CD4-positive, alpha-beta memory T cell (primary cell): ENCODE data around the gene SFXN5. TPM values are rescaled to one million over a fixed set of nuclear protein-coding genes. Genes with fewer than 3 reads are reported as not detected.

Experiments
- CTCF ChIA-PET: fragments of 350-600 bp; sonication (Branson Sonifier 250); formaldehyde crosslinking; loops from one replicate; lab custom pipeline; 2021; ENCODE audit warnings: inconsistent platforms; ENCODE audit not compliant: partially characterized antibody; lab: Charles Lee
- POLR2A ChIA-PET: fragments of 350-600 bp; sonication (Branson Sonifier 250); formaldehyde crosslinking; loops from one replicate; lab custom pipeline; 2021; ENCODE audit not compliant: partially characterized antibody; lab: Charles Lee
- DNase-seq, 5 donors: peaks; one replicate each; pipeline versions ENCODE4 v3.0.0 to v3.0.0-alpha.2; 2020 to 2022; ENCODE audit warnings: mixed read lengths in 1 of 5
- H3K27ac ChIP-seq: one replicate; pipeline ENCODE4 v1.7.0; 2013; ENCODE audit warnings: low read depth, low read length
- H3K27me3 ChIP-seq: 2 replicates; pipeline ENCODE4 v1.7.0; 2013; ENCODE audit warnings: mild to moderate bottlenecking, low read length, moderate library complexity; ENCODE audit not compliant: insufficient read depth
- H3K36me3 ChIP-seq: 2 replicates; pipeline ENCODE4 v1.7.0; 2013; ENCODE audit warnings: mild to moderate bottlenecking, low read length, moderate library complexity; ENCODE audit not compliant: insufficient read depth
- H3K4me1 ChIP-seq: 2 replicates; pipeline ENCODE4 v1.7.0; 2013; ENCODE audit warnings: mild to moderate bottlenecking, low read length, moderate library complexity; ENCODE audit not compliant: insufficient read depth
- H3K4me3 ChIP-seq, 2 donors: one replicate each; pipeline ENCODE4 v1.7.0; 2013; ENCODE audit warnings: low read length in 2 of 2, mild to moderate bottlenecking in 1 of 2
- H3K9me3 ChIP-seq, 2 donors: one replicate each; pipeline ENCODE4 v1.7.0; 2013; ENCODE audit warnings: low read length in 2 of 2, control low read depth in 1 of 2; ENCODE audit not compliant: control insufficient read depth in 1 of 2
- H3K27ac Mint-ChIP-seq, 7 donors: one replicate each; pipeline ENCODE4 v1.8.0; 2020 to 2021; ENCODE audit warnings: mixed read lengths in 7 of 7, mild to moderate bottlenecking in 6 of 7, inconsistent platforms in 3 of 7, moderate library complexity in 3 of 7
- H3K27me3 Mint-ChIP-seq, 2 donors: one replicate each; pipeline ENCODE4 v1.8.0; 2020 to 2021; ENCODE audit warnings: mixed read lengths in 2 of 2
- H3K36me3 Mint-ChIP-seq, 2 donors: one replicate each; pipeline ENCODE4 v1.8.0; 2020 to 2021; ENCODE audit warnings: mixed read lengths in 2 of 2, inconsistent platforms in 1 of 2, mild to moderate bottlenecking in 1 of 2
- H3K4me1 Mint-ChIP-seq, 4 donors: one replicate each; pipeline ENCODE4 v1.8.0; 2020 to 2021; ENCODE audit warnings: mixed read lengths in 4 of 4, mild to moderate bottlenecking in 1 of 4
- H3K4me3 Mint-ChIP-seq, 8 donors: one replicate each; pipeline ENCODE4 v1.8.0; 2020 to 2021; ENCODE audit warnings: mixed read lengths in 8 of 8, mild to moderate bottlenecking in 7 of 8, moderate library complexity in 6 of 8, inconsistent platforms in 3 of 8
- H3K9me3 Mint-ChIP-seq, 8 donors: one replicate each; pipeline ENCODE4 v1.8.0; 2020 to 2021; ENCODE audit warnings: mixed read lengths in 8 of 8, mild to moderate bottlenecking in 5 of 8, inconsistent platforms in 3 of 8, moderate library complexity in 1 of 8
- intact Hi-C: fragments of 100-400 bp; cut with micrococcal nuclease; formaldehyde crosslinking; loops from one replicate; pipeline ENCODE4 v1.15.1; 2023
- polyA plus RNA-seq, 2 donors: library from polyadenylated mRNA; unstranded; fragments of 300-500 nt; fragmentation: Illumina TruSeq; gene quantifications; one replicate each; pipeline ENCODE4 v1.2.3, GENCODE V29; 2021
- total RNA-seq, 2 experiments: library from RNA; stranded (reverse); gene quantifications; one replicate each; pipeline ENCODE4 v1.2.3, GENCODE V29; 2021

The SFXN5 gene
- total and polyA plus RNA-seq, 4 experiments from 2014 or later = 0.95 to 10.0 (median 4.1) TPM

GRCh38 chr2:72935611-72935957 is 135.9 kb downstream of the SFXN5 start:
- no peak for DNase-seq
- Histone ChIP-seq H3K4me3 (no peak overlapping the region), H3K27ac (no peak overlapping the region), H3K27me3 (no peaks in the 10 kb centered on the region), H3K36me3 (no peaks in the 10 kb centered on the region), H3K9me3 (no peaks in the 10 kb centered on the region), H3K4me1 (no peaks in the 10 kb centered on the region)
- POLR2A ChIA-PET = no interaction called here
- intact Hi-C loops = no loop called here
- Mint-ChIP-seq H3K27ac (no peak overlapping the region), H3K27me3 (peaks cover 1 to 15% of the 10 kb centered on the region in 2 donors), H3K4me3 (no peak overlapping the region), H3K9me3 (peaks cover 0 to 2% (median 0%) of the 10 kb centered on the region in 8 donors), H3K36me3 (no peaks in the 10 kb centered on the region), H3K4me1 (no peaks in the 10 kb centered on the region)
- CTCF ChIA-PET = interaction anchor here (0.7 kb wide), 1 partner anchor 61 kb away, joined by 3 read pairs; no protein-coding TSS in a partner anchor

GRCh38 chr2:72934683-72935610 is 136.6 kb downstream of the SFXN5 start:
- no peak overlapping the region for H3K27ac Mint-ChIP-seq

GRCh38 chr2:72933646-72934151 is 137.8 kb downstream of the SFXN5 start:
- Histone ChIP-seq H3K27ac (no peak overlapping the region), H3K4me1 (no peaks in the 10 kb centered on the region), H3K27me3 (peaks cover 4% of the 10 kb centered on the region), H3K4me3 (no peak overlapping the region), H3K36me3 (no peaks in the 10 kb centered on the region), H3K9me3 (no peaks in the 10 kb centered on the region)
- peaks cover 0 to 2% (median 0%) of the 10 kb centered on the region in 8 donors for H3K9me3 Mint-ChIP-seq
- CTCF ChIA-PET = no interaction called here
- intact Hi-C loops = no loop called here
- H3K27me3 Mint-ChIP-seq = peaks cover 1 to 15% of the 10 kb centered on the region in 2 donors
- H3K27ac Mint-ChIP-seq = no peak overlapping the region
- POLR2A ChIA-PET = no interaction called here
- DNase-seq = no peak
- no peak overlapping the region for H3K4me3 Mint-ChIP-seq
- H3K4me1 Mint-ChIP-seq = no peaks in the 10 kb centered on the region
- H3K36me3 Mint-ChIP-seq = no peaks in the 10 kb centered on the region

More at GRCh38 chr2:72934683-72935610, 136.6 kb downstream of the SFXN5 start:
- CTCF ChIA-PET = no interaction called here
- no peaks in the 10 kb centered on the region for H3K36me3 Mint-ChIP-seq
- no peak overlapping the region for H3K4me3 Mint-ChIP-seq
- H3K4me3 ChIP-seq = no peak overlapping the region
- no peak for DNase-seq
- POLR2A ChIA-PET = no interaction called here
- no peaks in the 10 kb centered on the region for H3K27me3 ChIP-seq
- no peak overlapping the region for H3K27ac ChIP-seq
- H3K9me3 Mint-ChIP-seq = peaks cover 0 to 2% (median 0%) of the 10 kb centered on the region in 8 donors
- no peaks in the 10 kb centered on the region for H3K4me1 ChIP-seq
- no peaks in the 10 kb centered on the region for H3K36me3 ChIP-seq
- no peaks in the 10 kb centered on the region for H3K4me1 Mint-ChIP-seq
- intact Hi-C loops = no loop called here
- no peaks in the 10 kb centered on the region for H3K9me3 ChIP-seq
- peaks cover 1 to 15% of the 10 kb centered on the region in 2 donors for H3K27me3 Mint-ChIP-seq

GRCh38 chr2:72933207-72933606 is 138.3 kb downstream of the SFXN5 start:
- ChIA-PET POLR2A (no interaction called here), CTCF (no interaction called here)
- intact Hi-C loops = no loop called here
- H3K9me3 Mint-ChIP-seq = peaks cover 0 to 2% (median 0%) of the 10 kb centered on the region in 8 donors
- no peaks in the 10 kb centered on the region for H3K36me3 Mint-ChIP-seq
- no peak overlapping the region for H3K4me3 Mint-ChIP-seq
- Histone ChIP-seq H3K27me3 (peaks cover 4% of the 10 kb centered on the region), H3K9me3 (no peaks in the 10 kb centered on the region), H3K4me3 (no peak overlapping the region), H3K27ac (no peak overlapping the region), H3K36me3 (no peaks in the 10 kb centered on the region), H3K4me1 (no peaks in the 10 kb centered on the region)
- H3K27me3 Mint-ChIP-seq = peaks cover 1 to 15% of the 10 kb centered on the region in 2 donors
- H3K27ac Mint-ChIP-seq = no peak overlapping the region
- H3K4me1 Mint-ChIP-seq = no peaks in the 10 kb centered on the region
- no peak for DNase-seq

GRCh38 chr2:72932805-72933204 is 138.7 kb downstream of the SFXN5 start:
- H3K4me3 ChIP-seq = no peak overlapping the region
- H3K27ac Mint-ChIP-seq = no peak overlapping the region
- no peaks in the 10 kb centered on the region for H3K9me3 ChIP-seq
- CTCF ChIA-PET = no interaction called here
- no peaks in the 10 kb centered on the region for H3K4me1 Mint-ChIP-seq
- no peak overlapping the region for H3K27ac ChIP-seq
- peaks cover 0 to 2% (median 0%) of the 10 kb centered on the region in 8 donors for H3K9me3 Mint-ChIP-seq
- H3K27me3 ChIP-seq = peaks cover 4% of the 10 kb centered on the region
- H3K36me3 Mint-ChIP-seq = no peaks in the 10 kb centered on the region
- DNase-seq = no peak
- H3K4me1 ChIP-seq = no peaks in the 10 kb centered on the region
- no peak overlapping the region for H3K4me3 Mint-ChIP-seq
- peaks cover 1 to 15% of the 10 kb centered on the region in 2 donors for H3K27me3 Mint-ChIP-seq
- no peaks in the 10 kb centered on the region for H3K36me3 ChIP-seq
- POLR2A ChIA-PET = no interaction called here
- intact Hi-C loops = no loop called here

GRCh38 chr2:72932045-72932740 is 139.3 kb downstream of the SFXN5 start:
- no peak for DNase-seq
- H3K9me3 Mint-ChIP-seq = no peaks in the 10 kb centered on the region
- intact Hi-C loops = no loop called here
- POLR2A ChIA-PET = no interaction called here
- no peaks in the 10 kb centered on the region for H3K4me1 Mint-ChIP-seq
- Histone ChIP-seq H3K4me1 (no peaks in the 10 kb centered on the region), H3K4me3 (no peak overlapping the region), H3K27me3 (peaks cover 4% of the 10 kb centered on the region), H3K27ac (no peak overlapping the region), H3K36me3 (no peaks in the 10 kb centered on the region), H3K9me3 (no peaks in the 10 kb centered on the region)
- no peak overlapping the region for H3K4me3 Mint-ChIP-seq
- H3K27me3 Mint-ChIP-seq = peaks cover 1 to 15% of the 10 kb centered on the region in 2 donors
- no peak overlapping the region for H3K27ac Mint-ChIP-seq
- no peaks in the 10 kb centered on the region for H3K36me3 Mint-ChIP-seq
- CTCF ChIA-PET = no interaction called here

- no peak overlapping the region for H3K4me3 ChIP-seq
- intact Hi-C loops = no loop called here
- no peaks in the 10 kb centered on the region for H3K36me3 ChIP-seq
- peaks cover 1 to 15% of the 10 kb centered on the region in 2 donors for H3K27me3 Mint-ChIP-seq
- no peak overlapping the region for H3K27ac ChIP-seq
- H3K4me1 Mint-ChIP-seq = no peaks in the 10 kb centered on the region
- ChIA-PET CTCF (no interaction called here), POLR2A (no interaction called here)
- H3K27ac Mint-ChIP-seq = no peak overlapping the region
- H3K27me3 ChIP-seq = peaks cover 10% of the 10 kb centered on the region
- no peak for DNase-seq
- no peaks in the 10 kb centered on the region for H3K9me3 Mint-ChIP-seq
- H3K36me3 Mint-ChIP-seq = no peaks in the 10 kb centered on the region
- H3K9me3 ChIP-seq = no peaks in the 10 kb centered on the region
- H3K4me3 Mint-ChIP-seq = no peak overlapping the region
- no peaks in the 10 kb centered on the region for H3K4me1 ChIP-seq
These were observed 140.1 kb downstream of the SFXN5 start for GRCh38 chr2:72931280-72931910.
